A673 (cell line): ENCODE results near the gene ANKLE1. TPM values are rescaled to one million over a fixed set of nuclear protein-coding genes. Genes with fewer than 3 reads are reported as not detected.

Source experiments
- BruUV-seq: library from RNA; stranded (reverse); fragments of 400-500 nt; replicated peaks from 2 replicates; lab custom pipeline; 2021; lab: Mats Ljungman, UMichigan
- CTCF ChIA-PET: fragments of 300-600 bp; sonication (Branson Sonifier 250); formaldehyde crosslinking; loops from one replicate; lab custom pipeline; 2022; ENCODE audit warnings: antibody characterized with exemption; lab: Charles Lee
- POLR2A ChIA-PET: fragments of 300-600 bp; sonication (Branson Sonifier 250); formaldehyde crosslinking; loops from one replicate; lab custom pipeline; 2022; ENCODE audit warnings: antibody characterized with exemption; ENCODE audit not compliant: low non-redundant PET; lab: Charles Lee
- DNase-seq: peaks from one replicate; pipeline ENCODE4 v3.0.0-alpha.2; 2015; ENCODE audit warnings: low spot score
- H3K27ac ChIP-seq: fragments of 200-600 bp; sonication (generic); 2 replicates; pipeline ENCODE4 v1.5.1; 2016; ENCODE audit warnings: mixed run types, low read depth, mild to moderate bottlenecking, mixed read lengths, antibody characterized with exemption, low read length; ENCODE audit not compliant: poor library complexity, severe bottlenecking
- H3K27me3 ChIP-seq: fragments of 200-600 bp; sonication (generic); replicated peaks from 2 replicates; pipeline ENCODE4 v1.6.1; 2017; ENCODE audit warnings: mixed run types, low read depth, mild to moderate bottlenecking, mixed read lengths, antibody characterized with exemption, low read length; ENCODE audit not compliant: insufficient read depth, poor library complexity
- H3K36me3 ChIP-seq: fragments of 200-600 bp; sonication (generic); 2 replicates; pipeline ENCODE4 v1.6.1; 2016; ENCODE audit warnings: mixed run types, mild to moderate bottlenecking, mixed read lengths, antibody characterized with exemption, low read length; ENCODE audit not compliant: insufficient read depth, poor library complexity, severe bottlenecking
- H3K4me1 ChIP-seq: fragments of 200-600 bp; sonication (generic); 2 replicates; pipeline ENCODE4 v1.6.1; 2017; ENCODE audit warnings: mixed run types, mild to moderate bottlenecking, mixed read lengths, antibody characterized with exemption, low read length; ENCODE audit not compliant: insufficient read depth, poor library complexity, severe bottlenecking
- H3K4me3 ChIP-seq: fragments of 200-600 bp; sonication (generic); 2 replicates; pipeline ENCODE4 v1.5.1; 2016; ENCODE audit warnings: low read depth, mixed run types, mild to moderate bottlenecking, mixed read lengths, low read length; ENCODE audit not compliant: poor library complexity, severe bottlenecking
- H3K9me3 ChIP-seq: fragments of 200-600 bp; sonication (generic); 2 replicates; pipeline ENCODE4 v1.6.1; 2016; ENCODE audit warnings: mixed run types, low read depth, mild to moderate bottlenecking, mixed read lengths, antibody characterized with exemption, low read length; ENCODE audit not compliant: poor library complexity, severe bottlenecking
- EZH2 ChIP-seq: fragments of 200-600 bp; sonication (generic); IDR thresholded peaks from 2 replicates; pipeline ENCODE4 v1.6.1; 2017; ENCODE audit warnings: borderline replicate concordance, low read depth, mild to moderate bottlenecking, mixed read lengths, antibody characterized with exemption, low read length; ENCODE audit not compliant: poor library complexity, severe bottlenecking
- intact Hi-C: fragments of 100-400 bp; cut with micrococcal nuclease; formaldehyde crosslinking; loops from one replicate; pipeline ENCODE4 v1.10.0; 2022; ENCODE audit not compliant: unreplicated experiment
- total RNA-seq: library from RNA; stranded (reverse); gene quantifications from 2 replicates; pipeline ENCODE4 v1.2.3, GENCODE V29; 2021
- TF ChIP-seq, protein P1 (sequence below): fragments of 300-800, 200-600 bp; sonication (generic); conservative IDR thresholded peaks from 2 replicates; pipeline ENCODE4 v1.5.1; 2017; ENCODE audit warnings: low read depth, mild to moderate bottlenecking, antibody characterized with exemption, low read length, moderate library complexity, mixed read lengths

The ANKLE1 gene
- total RNA-seq, 1 experiment from 2014 or later: 17.5 TPM

- CTCF ChIA-PET: interaction anchor here (0.6 to 1.0 kb wide), 3 partner anchors 462 to 521 kb away, joined by 3 to 4 read pairs (median 4); no protein-coding TSS in a partner anchor
These were observed 46.3 kb upstream of the ANKLE1 start for GRCh38 chr19:17235300-17235970.

DNA sequence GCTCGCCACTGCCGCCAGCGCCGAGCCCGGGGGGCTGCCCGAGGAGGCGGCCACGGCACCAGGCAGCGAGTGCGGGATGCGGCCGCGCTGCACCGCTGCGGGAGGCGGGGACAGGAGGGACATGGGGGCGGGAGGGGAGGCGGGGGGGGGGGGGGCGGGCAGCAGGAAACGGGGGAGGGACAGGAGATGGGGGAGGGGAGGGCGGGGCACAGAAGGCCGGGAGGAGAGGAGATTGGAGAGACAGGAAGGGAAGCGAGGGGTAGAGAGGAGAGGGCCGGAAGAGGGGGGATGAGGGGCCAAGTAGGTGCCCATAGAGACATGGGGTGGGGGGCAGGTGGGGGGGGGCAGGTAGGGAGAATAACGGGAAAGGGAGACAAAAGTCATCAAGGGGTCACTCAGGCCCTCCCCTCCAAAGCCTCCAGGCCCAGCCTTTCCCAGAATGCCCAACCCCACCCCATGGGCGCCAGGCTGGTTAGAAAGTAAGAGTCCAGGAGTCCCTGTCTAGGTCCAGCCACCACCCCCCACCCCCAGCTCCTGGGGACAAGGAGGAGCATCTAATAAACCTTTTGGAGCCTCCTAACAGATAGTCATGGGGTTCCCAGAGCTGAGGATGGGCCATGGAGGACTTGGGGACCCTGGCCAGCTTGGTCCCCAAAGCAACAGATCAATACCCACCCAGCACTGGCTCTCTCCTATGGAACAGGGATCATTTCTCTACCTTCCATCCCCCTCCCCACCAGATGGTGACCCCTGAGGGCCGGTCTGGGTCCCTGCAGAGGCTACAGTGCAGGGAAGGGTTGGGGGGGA lies 45.5 kb upstream of the ANKLE1 start:
- H3K4me1 ChIP-seq: peaks cover 19% of the 10 kb centered on the region
- peak; percentile 77 for DNase-seq
- peaks cover 15% of the 10 kb centered on the region for H3K36me3 ChIP-seq
- TF ChIP-seq, protein P1, sequence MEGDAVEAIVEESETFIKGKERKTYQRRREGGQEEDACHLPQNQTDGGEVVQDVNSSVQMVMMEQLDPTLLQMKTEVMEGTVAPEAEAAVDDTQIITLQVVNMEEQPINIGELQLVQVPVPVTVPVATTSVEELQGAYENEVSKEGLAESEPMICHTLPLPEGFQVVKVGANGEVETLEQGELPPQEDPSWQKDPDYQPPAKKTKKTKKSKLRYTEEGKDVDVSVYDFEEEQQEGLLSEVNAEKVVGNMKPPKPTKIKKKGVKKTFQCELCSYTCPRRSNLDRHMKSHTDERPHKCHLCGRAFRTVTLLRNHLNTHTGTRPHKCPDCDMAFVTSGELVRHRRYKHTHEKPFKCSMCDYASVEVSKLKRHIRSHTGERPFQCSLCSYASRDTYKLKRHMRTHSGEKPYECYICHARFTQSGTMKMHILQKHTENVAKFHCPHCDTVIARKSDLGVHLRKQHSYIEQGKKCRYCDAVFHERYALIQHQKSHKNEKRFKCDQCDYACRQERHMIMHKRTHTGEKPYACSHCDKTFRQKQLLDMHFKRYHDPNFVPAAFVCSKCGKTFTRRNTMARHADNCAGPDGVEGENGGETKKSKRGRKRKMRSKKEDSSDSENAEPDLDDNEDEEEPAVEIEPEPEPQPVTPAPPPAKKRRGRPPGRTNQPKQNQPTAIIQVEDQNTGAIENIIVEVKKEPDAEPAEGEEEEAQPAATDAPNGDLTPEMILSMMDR: no peak
- TF ChIP-seq EZH2: no peak
- CTCF ChIA-PET: interaction anchor here (1.0 kb wide), 1 partner anchor 521 kb away, joined by 3 read pairs; no protein-coding TSS in a partner anchor
- POLR2A ChIA-PET: no interaction called here
- H3K27me3 ChIP-seq: no peaks in the 10 kb centered on the region
- intact Hi-C loops: no loop called here
- no peaks in the 10 kb centered on the region for H3K9me3 ChIP-seq
- BruUV-seq: no TSS peak
- peak overlapping the region; percentile 74 for H3K4me3 ChIP-seq
- peak overlapping the region; percentile 88 for H3K27ac ChIP-seq

More at GRCh38 chr19:17235300-17235970, 46.3 kb upstream of the ANKLE1 start:
- H3K4me1 ChIP-seq: peaks cover 19% of the 10 kb centered on the region
- POLR2A ChIA-PET: no interaction called here
- no peaks in the 10 kb centered on the region for H3K9me3 ChIP-seq
- peak overlapping the region; percentile 88 for H3K27ac ChIP-seq
- H3K4me3 ChIP-seq: peak overlapping the region; percentile 74
- H3K36me3 ChIP-seq: peaks cover 15% of the 10 kb centered on the region
- TF ChIP-seq EZH2: no peak
- TF ChIP-seq, protein P1: peak; percentile 55
- intact Hi-C loops: no loop called here
- no TSS peak for BruUV-seq
- DNase-seq: peak; percentile 80
- H3K27me3 ChIP-seq: no peaks in the 10 kb centered on the region

GRCh38 chr19:17236811-17237543 lies 44.7 kb upstream of the ANKLE1 start:
- intact Hi-C loops: no loop called here
- TF ChIP-seq, protein P1: no peak
- no peak for TF ChIP-seq EZH2
- BruUV-seq: no TSS peak
- Histone ChIP-seq H3K27ac (no peak overlapping the region), H3K27me3 (no peaks in the 10 kb centered on the region), H3K36me3 (peaks cover 8% of the 10 kb centered on the region), H3K4me3 (no peak overlapping the region), H3K4me1 (peaks cover 19% of the 10 kb centered on the region), H3K9me3 (no peaks in the 10 kb centered on the region)
- no peak for DNase-seq
- ChIA-PET POLR2A (no interaction called here), CTCF (no interaction called here)
